ENCODE results near the gene SNAI3.

Gene SNAI3

DNA sequence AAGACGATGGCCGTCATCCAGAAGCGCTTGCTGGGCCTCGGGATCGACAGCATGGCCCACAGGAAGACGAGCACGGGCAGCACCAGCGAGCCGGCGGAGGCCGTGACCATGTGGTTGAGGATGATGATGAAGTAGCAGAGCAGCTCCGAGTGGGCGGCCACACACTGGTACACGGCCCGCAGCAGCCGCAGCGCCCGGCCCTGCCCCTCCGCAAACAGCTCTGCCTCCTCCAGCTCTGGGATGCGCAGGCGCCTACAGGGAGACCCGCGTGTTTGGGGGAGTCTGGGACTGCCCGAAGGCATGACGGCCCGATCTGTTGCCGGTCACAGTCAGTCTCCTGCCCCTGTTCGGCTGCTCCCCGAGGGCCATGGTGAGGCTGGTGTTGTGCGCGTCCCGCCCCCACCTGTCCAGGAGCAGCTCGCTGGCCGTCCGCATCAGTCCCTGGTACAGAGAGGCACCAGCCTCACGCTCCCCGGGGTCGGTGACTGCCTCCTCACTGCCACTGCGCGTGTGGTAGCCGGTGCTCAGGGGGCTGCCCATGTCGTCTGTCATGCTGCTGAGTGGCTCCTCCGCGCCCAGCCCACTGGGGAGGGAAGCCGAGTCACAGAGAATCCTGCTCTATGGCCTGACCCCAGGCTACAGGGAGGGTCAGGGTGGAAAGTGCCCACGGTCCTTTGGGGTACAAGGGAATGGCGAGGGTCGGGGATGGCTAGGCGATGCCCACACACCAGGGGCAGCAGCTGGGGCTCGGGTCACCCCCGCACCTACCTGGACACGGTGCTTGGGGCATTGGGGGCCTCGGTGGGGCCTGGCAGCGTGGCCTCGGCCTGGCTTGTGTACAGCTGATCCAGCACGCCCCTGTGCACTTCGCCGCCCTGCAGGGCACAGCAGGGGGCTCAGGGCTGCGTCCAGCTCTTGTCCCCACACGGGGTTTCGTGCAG lies 35.8 kb upstream of the SNAI3 start:
- no peak for DNase-seq (ENCODE audit: low read depth in 4 of 4, low spot score in 1 of 4)

DNA sequence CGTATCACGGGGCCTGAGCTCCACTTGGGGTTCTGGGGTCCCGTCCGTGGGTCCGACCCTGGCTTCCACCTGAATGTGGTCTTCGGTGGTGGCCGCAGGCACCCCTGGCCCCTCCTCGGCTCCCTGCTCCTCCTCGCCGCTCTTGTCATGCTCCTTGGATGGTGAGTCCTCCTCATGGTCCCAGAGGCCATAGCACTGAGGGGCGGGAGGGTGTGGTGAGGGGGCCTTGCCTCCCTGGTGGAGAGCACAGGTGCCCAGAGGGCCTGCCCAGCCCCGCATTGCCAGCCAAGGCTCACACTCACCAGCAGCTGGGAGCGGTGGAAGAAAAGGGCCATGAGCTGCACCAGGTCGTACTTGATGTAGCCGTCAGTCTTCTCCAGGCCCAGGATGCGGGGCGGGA lies 34.9 kb upstream of the SNAI3 start:
- no peak for DNase-seq (ENCODE audit: low read depth in 4 of 4, low spot score in 1 of 4)

DNA sequence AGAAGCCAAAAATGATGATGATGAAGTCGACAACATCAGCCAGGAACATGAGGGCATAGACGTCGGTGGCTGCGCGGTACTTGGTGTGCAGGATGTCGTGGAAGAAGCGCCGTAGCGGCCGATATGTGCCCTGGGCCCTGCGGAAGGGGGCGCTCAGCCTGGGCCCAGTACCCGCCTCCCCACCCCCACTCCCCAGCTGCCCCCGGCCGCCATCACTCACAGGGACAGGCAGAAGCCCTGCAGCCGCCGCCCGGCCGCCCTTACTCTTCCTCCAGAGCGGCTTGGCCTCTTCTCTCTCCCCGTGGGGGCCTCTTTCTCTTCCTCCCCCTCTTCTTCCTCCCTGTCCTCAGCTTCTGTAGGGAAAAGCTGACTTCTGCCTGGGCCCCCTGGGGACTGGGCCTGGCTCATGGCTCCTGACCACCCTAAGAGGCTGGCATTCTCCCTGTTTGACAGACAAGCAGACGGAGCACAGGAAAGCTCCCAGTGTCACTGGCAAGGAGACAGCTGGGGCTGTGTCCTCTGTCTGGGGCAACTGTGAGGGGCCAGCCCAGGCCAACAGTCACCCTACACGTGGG lies 34.2 kb upstream of the SNAI3 start:
- DNase-seq (ENCODE audit: low read depth in 4 of 4, low spot score in 1 of 4): no peak

DNA sequence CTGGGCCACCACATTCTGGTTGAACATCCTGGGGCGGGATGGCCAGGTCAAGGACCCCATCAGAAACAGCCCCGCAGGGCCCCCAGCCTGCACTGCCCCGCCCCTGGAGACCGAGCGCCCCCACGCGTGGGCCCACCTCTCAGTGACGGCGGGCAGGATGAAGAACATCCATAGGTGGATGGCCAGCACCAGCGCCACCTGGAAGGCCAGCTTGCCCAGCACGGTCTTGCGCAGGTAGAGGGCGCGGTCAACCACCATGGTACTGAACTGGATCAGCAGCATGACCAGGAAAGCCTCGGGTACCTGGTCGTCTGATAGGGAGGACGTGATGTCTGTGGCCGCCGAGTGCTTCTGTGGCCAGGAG lies 33.6 kb upstream of the SNAI3 start:
- DNase-seq (ENCODE audit: low read depth in 4 of 4, low spot score in 1 of 4): no peak

DNA sequence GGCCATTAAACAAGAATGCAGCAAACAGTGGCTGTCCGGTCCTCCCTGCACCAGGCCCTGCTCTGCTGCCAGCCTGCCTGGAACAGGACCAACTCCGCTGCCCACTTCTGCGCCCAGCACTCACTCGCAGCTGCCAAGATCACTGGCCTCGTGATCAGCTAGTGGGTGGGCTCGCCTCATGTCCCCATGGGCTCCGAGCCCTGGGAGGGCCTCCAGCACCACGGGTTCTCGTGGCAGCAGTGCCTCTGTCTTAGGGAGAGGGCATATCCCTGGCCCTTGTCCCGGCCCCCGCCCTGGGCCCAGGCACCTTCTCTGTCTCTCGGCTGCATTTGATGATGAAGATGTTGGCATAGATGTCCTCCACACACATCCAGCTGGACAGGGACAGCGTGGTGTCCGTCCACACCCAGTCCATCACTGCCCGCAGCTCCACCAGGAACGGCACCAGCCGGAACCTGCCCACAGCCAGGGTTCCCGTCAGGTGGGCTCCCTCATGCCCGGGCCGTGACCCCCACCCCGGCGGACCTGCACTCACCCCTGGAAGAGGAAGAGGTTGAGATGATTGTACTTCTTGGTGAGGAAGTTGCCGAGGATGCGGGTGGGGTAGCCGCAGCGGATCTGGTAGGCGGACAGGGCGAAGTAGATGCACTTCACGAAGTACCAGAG lies 33.1 kb upstream of the SNAI3 start:
- no peak for DNase-seq (ENCODE audit: low read depth in 4 of 4, low spot score in 1 of 4)

DNA sequence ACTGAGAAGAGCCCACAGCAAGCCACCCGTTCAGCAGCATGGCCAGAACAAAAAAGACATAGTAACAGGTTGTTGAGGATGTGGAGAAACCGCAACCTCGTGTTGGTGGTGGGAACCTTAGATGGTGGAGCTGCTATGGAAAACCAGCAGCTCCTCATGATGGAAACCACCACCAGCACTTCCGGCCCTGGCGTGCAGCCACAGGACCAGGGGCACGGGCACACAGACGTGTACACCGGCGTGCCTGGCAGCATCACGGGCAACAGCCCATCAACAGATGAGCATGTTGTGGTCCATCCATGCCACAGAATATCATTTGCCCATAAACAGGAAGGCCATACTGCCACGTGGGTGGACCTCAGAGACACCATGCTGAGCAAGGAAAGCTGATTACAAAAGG lies 31.9 kb upstream of the SNAI3 start:
- DNase-seq (ENCODE audit: low read depth in 4 of 4, low spot score in 1 of 4): no peak

DNA sequence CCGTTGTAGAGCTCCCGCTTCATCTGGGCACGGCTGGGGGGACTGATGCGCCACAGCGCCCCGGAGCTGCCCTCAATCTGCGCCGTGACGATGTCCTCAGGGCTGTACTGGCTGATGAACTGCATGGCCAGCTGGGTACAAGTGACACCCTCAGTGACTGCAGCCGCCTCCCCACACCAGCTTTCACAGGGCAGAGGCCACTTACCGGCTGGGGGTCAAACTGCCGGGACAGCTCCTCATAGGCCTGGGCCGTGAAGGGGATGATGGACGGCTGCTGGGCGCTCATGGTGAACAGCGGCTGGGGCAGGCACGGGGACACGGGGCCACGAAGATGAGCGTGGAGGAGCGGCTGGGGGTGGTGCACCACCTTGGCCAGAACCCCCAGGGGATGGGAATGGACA lies 30.3 kb upstream of the SNAI3 start:
- DNase-seq (ENCODE audit: low read depth in 4 of 4, low spot score in 1 of 4): no peak

DNA sequence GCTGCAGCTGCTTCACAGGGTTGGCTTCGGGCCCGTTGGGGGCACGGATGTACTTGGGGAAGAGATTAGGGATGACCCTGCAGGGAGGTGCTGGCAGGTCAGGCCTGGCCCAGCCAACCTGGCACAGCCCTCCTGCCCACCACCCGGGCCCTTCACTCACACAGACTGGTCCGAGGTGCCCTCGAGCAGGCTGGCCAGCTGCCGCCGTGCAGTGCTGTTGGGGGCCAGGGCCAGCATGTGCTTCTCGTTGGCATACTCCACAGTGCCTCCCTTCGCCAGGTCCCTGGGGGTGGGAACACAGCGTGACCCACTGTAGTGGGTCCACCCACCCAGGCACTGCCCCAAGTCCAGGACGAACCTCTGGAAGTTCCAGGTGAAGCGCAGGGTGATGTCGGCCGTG lies 29.9 kb upstream of the SNAI3 start:
- no peak for DNase-seq (ENCODE audit: low read depth in 4 of 4, low spot score in 1 of 4)

DNA sequence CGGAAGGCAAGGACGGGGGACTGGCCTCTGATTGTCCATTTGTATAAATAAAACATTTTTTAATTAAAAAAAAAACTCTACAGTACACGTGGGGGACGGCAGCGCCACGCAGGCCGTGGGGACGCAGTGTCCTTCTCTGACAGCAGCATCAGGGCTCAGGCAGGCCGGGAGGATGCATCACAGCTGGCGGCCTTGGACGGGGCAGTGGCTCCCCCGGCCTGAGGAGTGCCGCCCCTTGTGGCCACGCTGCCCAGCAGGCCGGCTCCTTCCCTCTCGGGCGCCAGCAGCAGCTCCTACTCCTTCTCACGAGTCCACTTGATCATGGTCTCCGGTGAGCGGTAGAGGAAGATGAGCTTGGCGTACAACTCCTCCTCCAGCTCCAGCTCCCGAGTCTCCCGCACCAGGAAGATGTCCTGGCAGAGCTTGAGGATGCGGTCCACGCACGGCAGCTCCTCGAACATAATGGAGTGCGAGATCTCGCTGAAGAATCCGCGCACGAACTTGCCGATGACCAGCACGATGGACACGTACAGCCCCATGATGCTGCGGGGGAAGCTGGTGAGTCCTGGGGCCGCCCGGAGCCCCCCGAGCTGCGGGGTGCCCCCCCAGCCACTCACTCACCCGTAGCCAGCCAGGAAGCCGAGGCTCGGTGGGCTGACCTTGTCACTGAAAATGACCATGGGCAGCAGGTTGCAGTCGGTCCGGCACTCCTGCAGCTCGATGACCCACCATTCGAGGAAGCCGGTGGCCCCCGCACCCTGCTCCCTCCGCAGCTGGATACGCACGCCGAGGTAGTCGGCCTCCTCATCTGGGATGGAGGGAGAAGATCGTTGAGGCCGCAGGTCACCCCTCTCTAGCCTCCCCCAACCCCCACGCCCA lies 29.2 kb upstream of the SNAI3 start:
- no peak for DNase-seq (ENCODE audit: low read depth in 4 of 4, low spot score in 1 of 4)

DNA sequence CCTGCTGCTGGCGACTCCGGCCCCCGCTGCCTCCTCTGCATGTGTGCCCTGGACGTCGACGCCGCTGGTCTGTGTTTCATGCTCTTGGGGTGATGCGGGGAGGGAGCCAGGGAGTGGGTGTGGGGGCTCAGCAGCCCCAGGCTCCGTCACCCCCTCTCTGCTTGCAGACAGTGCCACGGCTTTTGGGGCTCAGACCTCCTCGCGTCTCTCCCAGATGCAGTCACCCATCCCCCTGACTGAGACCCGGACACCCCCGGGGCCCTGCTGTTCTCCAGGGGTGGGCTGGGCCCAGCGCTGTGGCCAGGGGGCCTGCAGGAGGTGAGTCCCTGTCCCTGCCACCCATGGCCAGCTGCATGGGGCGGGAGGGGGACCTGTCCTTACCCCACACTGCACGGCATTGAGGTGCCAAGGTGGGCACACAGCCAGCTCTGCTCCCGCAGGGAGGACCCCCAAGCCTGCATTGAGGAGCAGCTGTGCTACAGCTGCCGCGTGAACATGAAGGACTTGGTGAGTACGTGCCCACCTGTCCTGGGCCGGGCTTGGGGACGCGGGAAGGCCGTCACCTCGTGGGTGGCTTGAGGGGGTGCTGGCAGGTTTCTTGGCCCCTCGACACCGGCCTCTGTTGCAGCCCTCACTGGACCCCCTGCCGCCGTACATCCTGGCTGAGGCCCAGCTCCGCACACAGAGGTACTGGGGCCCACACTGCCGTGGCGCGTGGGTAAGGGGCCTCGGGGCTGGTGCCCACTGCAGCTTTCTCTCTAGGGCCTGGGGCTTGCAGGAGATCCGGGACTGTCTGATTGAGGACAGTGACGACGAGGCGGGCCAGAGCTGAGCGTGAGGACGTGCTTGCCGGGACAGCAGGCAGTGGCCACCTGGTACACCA lies 28.4 kb upstream of the SNAI3 start:
- no peak for DNase-seq (ENCODE audit: low read depth in 4 of 4, low spot score in 1 of 4)

DNA sequence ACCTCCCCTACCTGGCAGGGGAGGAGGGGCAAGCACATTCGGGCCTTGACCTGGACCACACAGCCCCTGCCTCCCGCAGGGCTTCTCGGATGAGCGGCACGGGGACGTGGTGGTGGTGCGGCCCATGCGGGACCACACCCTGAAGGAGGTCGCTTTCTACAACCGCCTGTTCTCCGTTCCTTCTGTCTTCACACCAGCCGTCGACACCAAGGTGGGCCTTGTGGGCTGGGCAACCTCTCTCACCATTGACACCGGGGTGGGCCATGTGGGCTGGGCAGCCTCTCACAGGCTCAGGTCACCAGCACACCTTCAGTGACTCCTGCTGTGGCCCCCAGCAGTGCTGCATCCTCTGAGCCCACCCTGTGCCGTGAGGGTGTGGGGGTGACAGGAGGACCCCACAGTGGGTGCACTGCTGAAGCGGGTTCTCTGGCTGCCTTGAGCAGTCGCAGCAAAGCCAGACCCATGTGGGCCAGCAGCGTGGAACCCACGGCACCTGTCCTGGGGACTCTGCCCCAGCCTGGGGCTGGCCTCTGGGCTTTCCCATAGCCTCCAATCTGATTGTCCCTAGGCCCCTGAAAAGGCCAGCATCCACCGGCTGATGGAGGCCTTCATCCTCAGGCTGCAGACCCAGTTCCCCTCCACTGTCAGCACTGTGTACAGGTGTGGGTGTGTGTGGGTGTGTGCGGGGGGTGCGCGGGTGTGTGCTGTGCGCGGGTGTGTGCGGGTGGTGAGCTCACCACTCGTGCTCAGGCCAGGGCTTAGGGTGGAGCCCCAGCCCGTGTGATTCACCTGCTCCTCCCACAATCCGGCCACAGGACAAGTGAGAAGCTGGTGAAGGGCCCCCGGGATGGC lies 27.5 kb upstream of the SNAI3 start:
- DNase-seq (ENCODE audit: low read depth in 4 of 4, low spot score in 1 of 4): no peak

DNA sequence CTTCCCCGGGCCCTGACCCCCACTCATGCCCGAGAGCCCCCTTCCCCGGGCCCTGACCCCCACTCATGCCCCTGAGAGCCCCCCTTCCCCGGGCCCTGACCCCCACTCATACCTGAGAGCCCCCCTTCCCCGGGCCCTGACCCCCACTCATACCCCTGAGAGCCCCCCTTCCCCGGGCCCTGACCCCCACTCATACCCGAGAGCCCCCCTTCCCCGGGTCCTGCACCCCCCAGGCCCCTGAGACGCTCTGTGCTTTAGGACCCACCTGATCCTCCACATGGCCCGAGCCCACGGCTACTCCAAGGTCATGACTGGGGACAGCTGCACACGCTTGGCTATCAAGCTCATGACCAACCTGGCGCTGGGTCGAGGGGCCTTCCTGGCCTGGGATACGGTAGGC lies 26.7 kb upstream of the SNAI3 start:
- DNase-seq (ENCODE audit: low read depth in 4 of 4, low spot score in 1 of 4): no peak

DNA sequence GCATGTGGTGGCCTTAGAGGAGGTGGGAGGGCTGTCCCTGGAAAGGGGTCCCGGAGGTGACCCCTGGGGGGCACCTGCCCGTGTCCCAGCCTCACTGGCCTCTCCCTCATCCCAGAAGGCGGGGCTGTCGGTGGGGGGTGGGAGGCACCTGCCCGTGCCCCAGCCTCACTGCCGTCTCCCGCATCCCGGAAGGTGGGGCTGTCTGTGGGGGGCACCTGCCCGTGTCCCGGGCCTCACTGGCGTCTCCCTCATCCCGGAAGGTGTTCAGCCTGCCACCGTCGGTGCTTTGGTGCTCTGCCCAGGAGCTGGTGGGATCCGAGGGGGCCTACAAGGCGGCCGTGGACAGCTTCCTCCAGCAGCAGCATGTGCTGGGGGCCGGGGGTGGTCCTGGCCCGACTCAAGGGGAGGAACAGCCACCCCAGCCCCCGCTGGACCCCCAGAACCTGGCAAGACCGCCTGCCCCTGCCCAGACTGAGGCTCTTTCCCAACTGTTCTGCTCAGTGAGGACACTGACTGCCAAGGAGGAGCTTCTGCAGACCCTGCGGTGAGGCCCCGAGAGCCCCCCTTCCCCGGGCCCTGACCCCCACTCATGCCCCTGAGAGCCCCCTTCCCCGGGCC lies 26.2 kb upstream of the SNAI3 start:
- no peak for DNase-seq (ENCODE audit: low read depth in 4 of 4, low spot score in 1 of 4)

DNA sequence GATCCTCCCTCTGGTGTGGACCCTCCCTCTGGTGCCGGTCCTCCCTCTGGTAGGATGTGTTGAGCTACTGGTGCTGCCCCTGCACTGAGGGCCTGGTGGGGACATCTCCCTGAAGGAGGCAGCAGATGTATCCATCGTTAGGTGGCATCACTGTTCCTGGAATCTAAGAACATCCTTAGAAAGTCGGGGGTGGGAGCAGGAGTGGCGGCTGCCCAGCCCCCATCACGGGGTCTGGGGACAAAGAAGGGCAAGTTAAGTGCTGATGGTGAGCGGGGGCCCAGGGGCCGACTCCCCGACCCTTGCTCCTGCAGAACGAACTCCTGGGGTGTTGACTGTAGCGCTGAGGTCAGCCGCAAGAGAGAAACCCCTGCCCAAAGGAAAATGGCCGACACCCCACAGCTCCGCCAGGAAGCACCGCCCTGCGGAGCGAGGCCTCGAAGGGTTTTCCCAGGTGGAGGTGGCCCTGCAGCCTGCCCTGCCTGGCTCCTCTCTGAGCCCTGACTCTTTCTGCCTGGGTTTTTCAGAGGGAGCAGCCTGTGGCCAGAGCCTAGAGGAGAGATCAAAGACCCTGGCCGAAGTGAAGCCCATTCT lies 25.5 kb upstream of the SNAI3 start:
- no peak for DNase-seq (ENCODE audit: low read depth in 4 of 4, low spot score in 1 of 4)

DNA sequence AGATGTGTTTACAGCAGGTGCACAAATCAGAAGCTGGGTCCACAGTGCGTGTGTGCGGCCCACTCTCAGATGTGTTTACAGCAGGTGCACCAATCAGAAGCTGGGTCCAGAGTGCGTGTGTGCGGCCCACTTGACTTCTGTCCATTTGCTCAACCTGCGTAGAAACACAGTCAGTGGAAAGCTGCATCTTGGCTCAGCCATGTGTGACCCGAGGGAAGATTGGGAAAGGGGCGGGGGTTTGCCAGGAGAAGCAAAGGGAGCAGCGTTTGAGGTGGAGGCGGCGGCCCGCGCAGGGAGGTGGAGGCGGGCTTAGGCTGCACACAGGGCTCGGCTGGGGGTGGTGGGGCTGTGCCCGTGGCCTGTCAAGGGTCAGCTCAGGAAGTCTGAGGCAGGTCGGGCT lies 24.2 kb upstream of the SNAI3 start:
- DNase-seq (ENCODE audit: low read depth in 4 of 4, low spot score in 1 of 4): no peak

DNA sequence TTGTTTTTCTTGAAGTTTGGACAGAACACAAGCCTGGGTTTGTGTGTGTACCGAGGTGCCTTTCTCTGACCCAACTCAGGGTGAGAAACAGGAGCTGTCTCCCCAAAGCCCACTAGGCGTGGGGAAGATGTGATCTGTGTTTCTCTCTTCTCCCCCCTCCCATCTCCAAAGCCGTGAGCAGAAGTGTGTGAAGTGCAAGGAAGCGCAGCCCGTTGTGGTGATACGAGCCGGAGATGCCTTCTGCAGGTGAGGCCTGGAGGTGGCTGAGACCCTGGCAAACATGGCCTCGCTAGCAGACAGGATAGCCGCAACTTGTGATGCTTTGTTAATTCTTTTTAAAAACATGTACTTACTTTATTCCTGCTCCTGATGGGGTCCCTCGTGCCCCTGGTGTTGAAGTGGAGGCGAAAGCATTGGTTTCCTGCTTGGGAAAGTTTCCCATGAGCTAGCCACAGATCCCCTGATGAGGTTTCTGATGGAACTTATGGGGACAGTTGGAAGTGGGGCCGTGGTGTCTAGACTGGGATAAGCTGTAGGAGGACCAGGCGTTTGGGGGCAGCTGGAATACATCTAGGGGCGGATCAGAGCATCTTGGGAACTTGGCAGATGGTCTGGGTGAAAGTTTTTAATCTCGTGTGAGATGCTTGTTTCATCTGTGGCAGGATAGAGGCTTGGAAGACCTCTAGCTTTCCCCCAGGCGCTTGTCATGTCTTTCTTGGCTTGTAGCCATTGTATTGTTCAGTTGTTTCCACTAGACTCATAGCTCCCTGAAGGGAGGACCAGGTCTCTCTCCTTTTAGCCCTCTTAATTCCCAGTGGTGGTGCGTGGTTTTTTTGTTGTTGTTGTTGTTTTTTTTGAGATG lies 20.9 kb upstream of the SNAI3 start:
- no peak for DNase-seq (ENCODE audit: low read depth in 4 of 4, low spot score in 1 of 4)

DNA sequence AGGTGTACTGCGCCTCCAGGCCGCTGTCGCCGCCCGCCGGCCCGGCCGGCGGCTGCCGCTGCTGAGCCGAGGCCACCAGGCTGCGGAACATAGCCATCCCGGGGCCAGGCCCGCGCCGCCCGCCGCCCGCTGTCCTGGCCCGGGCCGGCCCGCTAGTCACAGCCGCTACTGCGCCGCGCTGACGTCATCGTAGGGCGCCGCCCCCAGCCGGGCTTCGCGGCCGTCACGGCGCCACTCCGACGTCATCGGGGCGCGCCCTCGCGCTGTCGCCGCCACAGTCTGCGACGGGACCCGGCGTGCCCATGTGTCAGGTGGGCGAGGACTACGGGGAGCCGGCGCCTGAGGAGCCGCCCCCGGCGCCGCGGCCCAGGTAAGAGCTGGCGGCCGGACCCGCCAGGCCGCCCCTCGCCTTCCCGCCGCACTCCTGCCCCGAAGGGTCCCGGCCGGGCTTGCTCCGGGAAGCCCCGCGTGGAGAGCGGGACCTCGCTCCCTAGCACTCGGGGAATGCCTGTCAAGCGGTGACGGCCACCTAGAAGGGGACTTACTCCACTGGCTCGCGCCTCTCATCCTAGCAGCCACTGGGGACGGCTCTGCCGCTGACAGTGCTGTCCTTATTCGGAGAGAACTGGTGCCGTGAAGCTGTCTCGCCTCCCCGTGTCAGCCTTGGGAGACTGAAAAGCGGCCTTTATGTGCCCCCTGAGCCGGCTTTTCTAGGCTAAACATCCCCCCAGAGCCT lies 20.1 kb upstream of the SNAI3 start, which contains the start of the genes CTU2 and RNF166:
Gene CTU2 (plus strand): TSS at position 275 of the 736 bp plus-strand sequence. CDS start 28 bp downstream, at position 303.
Gene RNF166 (minus strand): TSS at position 180 of the 736 bp plus-strand sequence. CDS start 83 bp downstream, at position 97.
- peak; percentile 85 to 91 (median 88) for DNase-seq (ENCODE audit: low read depth in 4 of 4, low spot score in 1 of 4)

Data from stimulated activated CD4-positive, alpha-beta T cell treated with anti-CD3 and anti-CD28 coated beads, Interleukin-1b, Interleukin-23, amount 100 ng/mL, for 24 hours (primary cell).